Esophagus mucosa (tissue), 1 donor: ENCODE measurements around the gene ETS1. TPM values are rescaled to one million over a fixed set of nuclear protein-coding genes. Genes with fewer than 3 reads are reported as not detected.

ENCODE experiments used
- ATAC-seq: fragments of 200-7000 bp; cut with Tn5 transposase; one replicate; pipeline ENCODE4 v1.9.1; 2020
- total RNA-seq: library from RNA; stranded (reverse); gene quantifications from one replicate; pipeline ENCODE4 v1.2.4, GENCODE V29; 2023
- donor health status: DM: yes; HTN: yes; CAD: no.

ETS1 gene
- total RNA-seq, 1 donor from 2014 or later: 7.8 TPM

- no peak for ATAC-seq
Observed at GRCh38 chr11:128500493-128500892, 86.9 kb downstream of the ETS1 start.

GRCh38 chr11:128499613-128500253 is 87.6 kb downstream of the ETS1 start:
- no peak for ATAC-seq

GRCh38 chr11:128498721-128499245 is 88.6 kb downstream of the ETS1 start:
- ATAC-seq: no peak

- no peak for ATAC-seq
Observed at GRCh38 chr11:128497776-128498095, 89.6 kb downstream of the ETS1 start.

GRCh38 chr11:128497061-128497775 is 90.1 kb downstream of the ETS1 start:
- ATAC-seq: peak; percentile 61

GRCh38 chr11:128496692-128497060 is 90.7 kb downstream of the ETS1 start:
- peak; percentile 87 for ATAC-seq

GRCh38 chr11:128496249-128496648 is 91.1 kb downstream of the ETS1 start:
- ATAC-seq: no peak

- no peak for ATAC-seq
Observed at GRCh38 chr11:128494418-128495332, 92.7 kb downstream of the ETS1 start.

GRCh38 chr11:128493570-128493965 is 93.8 kb downstream of the ETS1 start:
- no peak for ATAC-seq

- no peak for ATAC-seq
Observed at GRCh38 chr11:128492903-128493569, 94.3 kb downstream of the ETS1 start.

- ATAC-seq: no peak
Observed at GRCh38 chr11:128492461-128492860, 94.9 kb downstream of the ETS1 start.

GRCh38 chr11:128491195-128491936 is 96.0 kb downstream of the ETS1 start:
- ATAC-seq: no peak

- ATAC-seq: no peak
Observed at GRCh38 chr11:128490092-128490491, 97.3 kb downstream of the ETS1 start.

- no peak for ATAC-seq
Observed at GRCh38 chr11:128488471-128488870, 98.9 kb downstream of the ETS1 start.

- no peak for ATAC-seq
Observed at GRCh38 chr11:128487978-128488377, 99.4 kb downstream of the ETS1 start.

- no peak for ATAC-seq
Observed at GRCh38 chr11:128484172-128484571, 103.2 kb downstream of the ETS1 start.

- ATAC-seq: peak; percentile 59
Observed at GRCh38 chr11:128483211-128483788, 104.1 kb downstream of the ETS1 start.

- peak; percentile 25 for ATAC-seq
Observed at GRCh38 chr11:128482512-128483191, 104.7 kb downstream of the ETS1 start.

GRCh38 chr11:128482092-128482491 is 105.3 kb downstream of the ETS1 start:
- ATAC-seq: no peak

GRCh38 chr11:128481135-128481534 is 106.2 kb downstream of the ETS1 start:
- no peak for ATAC-seq

- ATAC-seq: no peak
Observed at GRCh38 chr11:128480665-128481064, 106.7 kb downstream of the ETS1 start.
